HG03066 (cell line): ENCODE data around the gene DPP6.

Source experiments
- ATAC-seq: cut with Tn5 transposase; IDR thresholded peaks from one replicate; pipeline ENCODE4 v1.9.1; 2021; ENCODE audit warnings: low read depth; ENCODE audit not compliant: unreplicated experiment

DPP6 gene

GRCh38 chr7:154438571-154439367 is 386.6 kb downstream of the DPP6 start:
- ATAC-seq = no peak

- ATAC-seq = no peak
These were observed 387.9 kb downstream of the DPP6 start for GRCh38 chr7:154440058-154440457.

- no peak for ATAC-seq
These were observed 388.5 kb downstream of the DPP6 start for GRCh38 chr7:154440651-154441050.

GRCh38 chr7:154441811-154442210 is 389.6 kb downstream of the DPP6 start:
- ATAC-seq = no peak

GRCh38 chr7:154442939-154443338 is 390.7 kb downstream of the DPP6 start:
- ATAC-seq = no peak

GRCh38 chr7:154450451-154450850 is 398.3 kb downstream of the DPP6 start:
- ATAC-seq = no peak

- ATAC-seq = no peak
These were observed 399.6 kb downstream of the DPP6 start for GRCh38 chr7:154451480-154452457.

- ATAC-seq = no peak
These were observed 411.6 kb downstream of the DPP6 start for GRCh38 chr7:154463794-154464193.

- no peak for ATAC-seq
These were observed 417.5 kb downstream of the DPP6 start for GRCh38 chr7:154469652-154470051.

GRCh38 chr7:154472343-154472742 is 420.1 kb downstream of the DPP6 start:
- no peak for ATAC-seq

- ATAC-seq = no peak
These were observed 421.2 kb downstream of the DPP6 start for GRCh38 chr7:154473360-154473759.

- ATAC-seq = no peak
These were observed 422.8 kb downstream of the DPP6 start for GRCh38 chr7:154474903-154475520.

- no peak for ATAC-seq
These were observed 423.7 kb downstream of the DPP6 start for GRCh38 chr7:154475864-154476263.

- no peak for ATAC-seq
These were observed 428.6 kb downstream of the DPP6 start for GRCh38 chr7:154480817-154481216.

- no peak for ATAC-seq
These were observed 430.7 kb downstream of the DPP6 start for GRCh38 chr7:154482863-154483262.

- ATAC-seq = no peak
These were observed 432.2 kb downstream of the DPP6 start for GRCh38 chr7:154484406-154484805.

GRCh38 chr7:154484943-154485342 is 432.7 kb downstream of the DPP6 start:
- no peak for ATAC-seq

- no peak for ATAC-seq
These were observed 437.7 kb downstream of the DPP6 start for GRCh38 chr7:154489897-154490296.

GRCh38 chr7:154493594-154493993 is 441.4 kb downstream of the DPP6 start:
- ATAC-seq = no peak

GRCh38 chr7:154497751-154498150 is 445.6 kb downstream of the DPP6 start:
- ATAC-seq = no peak

GRCh38 chr7:154503962-154504550 is 451.9 kb downstream of the DPP6 start:
- ATAC-seq = no peak
